Neural progenitor cell (in vitro differentiated cells): ENCODE data around the gene C7orf25. TPM values are rescaled to one million over a fixed set of nuclear protein-coding genes. Genes with fewer than 3 reads are reported as not detected.

Experiments used
- DNase-seq: peaks from one replicate; pipeline ENCODE4 v3.0.0-alpha.2; 2016; ENCODE audit warnings: low spot score
- H2AFZ ChIP-seq: fragments of 200-600 bp; sonication (generic); replicated peaks from 2 replicates; pipeline ENCODE4 v1.6.1; 2016; ENCODE audit warnings: antibody characterized with exemption
- H3F3A ChIP-seq: fragments of 200-600 bp; sonication (generic); 2 replicates; pipeline ENCODE4 v1.6.1; 2016; ENCODE audit warnings: antibody characterized with exemption, low read depth
- H3K27ac ChIP-seq: fragments of 200-600 bp; sonication (generic); 2 replicates; pipeline ENCODE4 v1.5.1; 2016; ENCODE audit warnings: mild to moderate bottlenecking
- H3K27me3 ChIP-seq: fragments of 200-600 bp; sonication (generic); 2 replicates; pipeline ENCODE4 v1.6.1; 2016; ENCODE audit warnings: mild to moderate bottlenecking, moderate library complexity
- H3K36me3 ChIP-seq: fragments of 200-600 bp; sonication (generic); 2 replicates; pipeline ENCODE4 v1.5.1; 2016
- H3K4me1 ChIP-seq: fragments of 200-600 bp; sonication (generic); 2 replicates; pipeline ENCODE4 v1.6.1; 2016; ENCODE audit warnings: mixed run types
- H3K4me2 ChIP-seq: fragments of 200-600 bp; sonication (generic); 2 replicates; pipeline ENCODE4 v1.6.1; 2016
- H3K4me3 ChIP-seq: fragments of 200-600 bp; sonication (generic); 2 replicates; pipeline ENCODE4 v1.5.1; 2016
- H3K79me2 ChIP-seq: fragments of 200-600 bp; sonication (generic); 2 replicates; pipeline ENCODE4 v1.6.1; 2016; ENCODE audit warnings: low read depth
- H3K9ac ChIP-seq: fragments of 200-600 bp; sonication (generic); 2 replicates; pipeline ENCODE4 v1.6.1; 2016
- H3K9me3 ChIP-seq: fragments of 200-600 bp; sonication (generic); 2 replicates; pipeline ENCODE4 v1.5.1; 2016; ENCODE audit warnings: low read depth
- H4K20me1 ChIP-seq: fragments of 200-600 bp; sonication (generic); 2 replicates; pipeline ENCODE4 v1.6.1; 2016; ENCODE audit warnings: low read depth
- H3K27ac Mint-ChIP-seq: 3 replicates; pipeline ENCODE4 v1.8.0; 2021; ENCODE audit warnings: mixed read lengths
- H3K27me3 Mint-ChIP-seq: 2 replicates; pipeline ENCODE4 v1.8.0; 2022; ENCODE audit warnings: low read depth, mild to moderate bottlenecking, inconsistent platforms, moderate library complexity, mixed read lengths; ENCODE audit not compliant: insufficient read depth
- H3K36me3 Mint-ChIP-seq: 3 replicates; pipeline ENCODE4 v1.8.0; 2021; ENCODE audit warnings: mixed read lengths
- H3K4me1 Mint-ChIP-seq: 3 replicates; pipeline ENCODE4 v1.8.0; 2021; ENCODE audit warnings: mixed read lengths
- H3K4me3 Mint-ChIP-seq: 3 replicates; pipeline ENCODE4 v1.8.0; 2021; ENCODE audit warnings: mild to moderate bottlenecking, moderate library complexity, mixed read lengths
- H3K9me3 Mint-ChIP-seq: 3 replicates; pipeline ENCODE4 v1.8.0; 2020; ENCODE audit warnings: mixed read lengths
- EZH2 ChIP-seq: fragments of 200-600 bp; sonication (generic); IDR thresholded peaks from 2 replicates; pipeline ENCODE4 v1.6.1; 2017; ENCODE audit warnings: antibody characterized with exemption, mild to moderate bottlenecking, moderate library complexity
- EZH2phosphoT487 ChIP-seq: fragments of 200-600 bp; sonication (generic); IDR thresholded peaks from 2 replicates; pipeline ENCODE4 v1.6.1; 2017; ENCODE audit warnings: antibody characterized with exemption
- total RNA-seq: library from RNA; depleted of rRNA; stranded (reverse); fragments of >200 nt; gene quantifications from 2 replicates; pipeline ENCODE4 v1.2.3, GENCODE V29; 2015; ENCODE audit warnings: low replicate concordance
- TF ChIP-seq, protein P1 (sequence below): fragments of 200-600 bp; sonication (generic); IDR thresholded peaks from 2 replicates; pipeline ENCODE4 v1.5.1; 2017; ENCODE audit warnings: antibody characterized with exemption, mild to moderate bottlenecking

The C7orf25 gene
- total RNA-seq, 1 donor from 2014 or later, result 6.4 TPM

DNA sequence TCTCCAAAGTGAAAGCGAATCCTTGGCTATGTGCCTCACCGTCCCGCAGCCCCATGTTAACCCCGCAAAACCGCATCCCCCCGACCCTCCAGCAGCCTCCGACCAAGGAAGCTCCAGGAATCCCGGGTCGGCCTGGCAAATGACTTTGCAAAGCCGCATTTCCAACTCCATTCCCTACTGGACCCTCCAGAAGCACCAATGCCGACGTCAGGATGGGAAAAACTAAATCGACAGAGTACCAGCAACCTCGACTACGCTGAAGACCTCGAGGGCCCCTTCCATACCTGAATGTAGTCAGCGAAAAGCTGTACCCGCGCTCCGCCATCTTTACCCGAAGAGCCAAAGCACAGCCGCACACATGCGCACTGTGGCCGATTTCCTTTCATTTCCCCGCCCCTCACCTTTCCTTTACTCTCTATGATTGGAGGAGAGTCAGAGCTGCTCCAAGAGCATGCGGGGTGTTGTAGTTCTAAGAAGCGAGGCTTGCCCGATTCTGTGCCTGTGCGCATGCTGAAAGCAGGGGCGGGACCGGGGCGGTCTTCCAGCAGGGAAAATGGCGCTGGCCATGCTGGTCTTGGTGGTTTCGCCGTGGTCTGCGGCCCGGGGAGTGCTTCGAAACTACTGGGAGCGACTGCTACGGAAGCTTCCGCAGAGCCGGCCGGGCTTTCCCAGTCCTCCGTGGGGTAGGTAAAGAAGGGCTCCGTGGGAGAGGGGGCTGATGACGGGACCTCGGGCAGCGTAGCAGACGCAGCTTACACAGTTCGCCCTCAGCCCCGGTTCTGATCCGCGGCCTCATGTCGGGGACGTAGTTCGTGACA is 20.2 kb upstream of the C7orf25 start, which contains the start of the genes MRPL32 and PSMA2:
TSS of gene MRPL32 (plus strand) at position 543 of the 818 bp plus-strand sequence. CDS start at position 554, 11 bp downstream.
TSS of gene PSMA2 (minus strand) at position 341 of the 818 bp plus-strand sequence. CDS start at position 325, 16 bp downstream.
- Histone ChIP-seq H2AFZ (peak within 1 kb of the TSS; percentile 83), H3K9ac (peak within 1 kb of the TSS; percentile 89), H3F3A (no peaks in the 10 kb centered on the region), H4K20me1 (peaks cover 43% of the 10 kb centered on the region), H3K4me3 (peak within 1 kb of the TSS; percentile 68), H3K36me3 (peaks cover 7% of the 10 kb centered on the region), H3K27me3 (no peaks in the 10 kb centered on the region), H3K9me3 (no peaks in the 10 kb centered on the region), H3K27ac (no peak within 1 kb of the TSS), H3K4me1 (peaks cover 15% of the 10 kb centered on the region), H3K79me2 (peaks cover 90% of the 10 kb centered on the region), H3K4me2 (peak within 1 kb of the TSS; percentile 92)
- Mint-ChIP-seq H3K27ac (peak within 1 kb of the TSS; percentile 95), H3K27me3 (peaks cover 2% of the 10 kb centered on the region), H3K36me3 (peaks cover 5% of the 10 kb centered on the region), H3K9me3 (no peaks in the 10 kb centered on the region), H3K4me1 (peaks cover 27% of the 10 kb centered on the region), H3K4me3 (peak within 1 kb of the TSS; percentile 99)
- TF ChIP-seq EZH2, result no peak
- DNase-seq, result peak; percentile 98

DNA sequence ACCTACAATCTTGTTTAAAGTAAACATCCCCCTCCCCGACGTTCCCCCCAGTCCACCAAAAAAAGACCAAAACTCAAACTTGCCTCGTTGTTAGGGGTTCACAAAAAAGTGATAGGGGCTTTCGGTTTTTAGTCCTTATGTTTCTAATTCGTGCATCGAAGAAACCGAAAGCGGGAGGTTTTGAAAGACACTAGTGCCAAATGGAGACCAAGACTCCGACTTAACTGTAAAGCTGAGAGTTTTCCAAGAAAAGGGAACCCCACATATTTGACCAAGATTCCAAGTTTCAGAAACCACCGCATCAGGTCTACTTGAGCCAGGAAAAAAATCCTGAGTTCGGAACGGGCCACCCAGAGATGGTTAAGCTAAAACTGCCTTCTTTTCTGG is 19.6 kb upstream of the C7orf25 start:
- Mint-ChIP-seq H3K36me3 (peaks cover 8% of the 10 kb centered on the region), H3K27ac (peak overlapping the region; percentile 95), H3K9me3 (no peaks in the 10 kb centered on the region), H3K4me1 (peaks cover 27% of the 10 kb centered on the region), H3K4me3 (peak overlapping the region; percentile 99), H3K27me3 (peaks cover 2% of the 10 kb centered on the region)
- Histone ChIP-seq H3K27me3 (no peaks in the 10 kb centered on the region), H3K27ac (no peak overlapping the region), H3K9me3 (no peaks in the 10 kb centered on the region), H3F3A (no peaks in the 10 kb centered on the region), H4K20me1 (peaks cover 50% of the 10 kb centered on the region), H3K36me3 (peaks cover 13% of the 10 kb centered on the region), H3K4me3 (peak overlapping the region; percentile 68), H3K79me2 (peaks cover 96% of the 10 kb centered on the region), H3K9ac (peak overlapping the region; percentile 89), H3K4me1 (peaks cover 15% of the 10 kb centered on the region), H3K4me2 (peak overlapping the region; percentile 92), H2AFZ (peak overlapping the region; percentile 69)
- TF ChIP-seq EZH2phosphoT487 (no peak), EZH2 (no peak)
- TF ChIP-seq, protein P1, sequence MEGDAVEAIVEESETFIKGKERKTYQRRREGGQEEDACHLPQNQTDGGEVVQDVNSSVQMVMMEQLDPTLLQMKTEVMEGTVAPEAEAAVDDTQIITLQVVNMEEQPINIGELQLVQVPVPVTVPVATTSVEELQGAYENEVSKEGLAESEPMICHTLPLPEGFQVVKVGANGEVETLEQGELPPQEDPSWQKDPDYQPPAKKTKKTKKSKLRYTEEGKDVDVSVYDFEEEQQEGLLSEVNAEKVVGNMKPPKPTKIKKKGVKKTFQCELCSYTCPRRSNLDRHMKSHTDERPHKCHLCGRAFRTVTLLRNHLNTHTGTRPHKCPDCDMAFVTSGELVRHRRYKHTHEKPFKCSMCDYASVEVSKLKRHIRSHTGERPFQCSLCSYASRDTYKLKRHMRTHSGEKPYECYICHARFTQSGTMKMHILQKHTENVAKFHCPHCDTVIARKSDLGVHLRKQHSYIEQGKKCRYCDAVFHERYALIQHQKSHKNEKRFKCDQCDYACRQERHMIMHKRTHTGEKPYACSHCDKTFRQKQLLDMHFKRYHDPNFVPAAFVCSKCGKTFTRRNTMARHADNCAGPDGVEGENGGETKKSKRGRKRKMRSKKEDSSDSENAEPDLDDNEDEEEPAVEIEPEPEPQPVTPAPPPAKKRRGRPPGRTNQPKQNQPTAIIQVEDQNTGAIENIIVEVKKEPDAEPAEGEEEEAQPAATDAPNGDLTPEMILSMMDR, result no peak
- no peak for DNase-seq

DNA sequence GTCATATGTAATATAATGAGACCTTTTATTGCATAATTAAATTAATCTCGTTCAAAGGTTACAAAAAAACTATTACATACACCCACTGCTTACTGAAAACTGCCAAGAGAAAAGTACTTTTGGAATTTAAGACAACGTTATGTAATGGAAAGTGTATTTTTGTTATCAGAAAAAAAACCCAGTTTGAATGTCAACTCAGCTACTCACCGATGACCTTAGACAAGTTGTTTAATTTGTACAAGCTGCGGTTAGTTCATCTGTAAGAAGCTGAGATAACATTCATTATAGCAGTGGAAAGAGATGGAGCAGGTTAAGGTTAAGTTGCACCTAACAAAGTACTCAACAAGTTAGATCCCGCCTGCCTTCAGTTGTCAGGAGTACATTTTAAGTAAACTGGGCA is 19.0 kb upstream of the C7orf25 start:
- H3K9me3 ChIP-seq, result no peaks in the 10 kb centered on the region
- H3K9ac ChIP-seq, result peak overlapping the region; percentile 89
- H4K20me1 ChIP-seq, result peaks cover 50% of the 10 kb centered on the region
- peak overlapping the region; percentile 92 for H3K4me2 ChIP-seq
- Mint-ChIP-seq H3K36me3 (peaks cover 7% of the 10 kb centered on the region), H3K27me3 (peaks cover 2% of the 10 kb centered on the region), H3K4me3 (peak overlapping the region; percentile 99), H3K9me3 (no peaks in the 10 kb centered on the region), H3K4me1 (peaks cover 27% of the 10 kb centered on the region), H3K27ac (no peak overlapping the region)
- no peak overlapping the region for H3K27ac ChIP-seq
- H2AFZ ChIP-seq, result no peak overlapping the region
- DNase-seq, result no peak
- H3K4me1 ChIP-seq, result peaks cover 15% of the 10 kb centered on the region
- H3K36me3 ChIP-seq, result peaks cover 14% of the 10 kb centered on the region
- H3K27me3 ChIP-seq, result no peaks in the 10 kb centered on the region
- H3F3A ChIP-seq, result no peaks in the 10 kb centered on the region
- H3K4me3 ChIP-seq, result peak overlapping the region; percentile 68
- TF ChIP-seq, protein P1, result no peak
- TF ChIP-seq EZH2phosphoT487 (no peak), EZH2 (no peak)
- H3K79me2 ChIP-seq, result peaks cover 97% of the 10 kb centered on the region

DNA sequence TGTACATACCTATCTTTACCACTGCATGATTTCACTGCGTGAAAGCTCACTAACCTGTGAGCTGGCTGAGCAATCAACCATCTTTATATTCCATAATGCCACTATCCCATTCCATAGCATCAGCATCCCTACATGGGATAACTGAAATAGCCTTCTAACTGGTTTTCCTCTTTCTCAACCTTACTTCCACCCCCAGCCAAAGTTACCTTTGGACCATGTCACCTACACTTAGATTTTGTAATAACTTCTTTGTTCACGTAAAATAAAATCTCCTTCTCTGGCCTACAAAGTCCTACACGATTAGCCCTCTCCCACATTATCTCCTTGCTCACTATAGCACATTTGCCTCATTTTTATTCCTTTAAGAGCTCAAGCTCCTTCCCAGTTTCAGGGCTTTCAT is 17.6 kb upstream of the C7orf25 start:
- peaks cover 50% of the 10 kb centered on the region for H4K20me1 ChIP-seq
- Mint-ChIP-seq H3K27me3 (peaks cover 2% of the 10 kb centered on the region), H3K4me3 (peak overlapping the region; percentile 5), H3K27ac (no peak overlapping the region), H3K4me1 (peaks cover 27% of the 10 kb centered on the region), H3K36me3 (peaks cover 9% of the 10 kb centered on the region), H3K9me3 (no peaks in the 10 kb centered on the region)
- H3K4me3 ChIP-seq, result no peak overlapping the region
- DNase-seq, result no peak
- H3K27ac ChIP-seq, result no peak overlapping the region
- no peak overlapping the region for H3K9ac ChIP-seq
- no peaks in the 10 kb centered on the region for H3K27me3 ChIP-seq
- H3F3A ChIP-seq, result no peaks in the 10 kb centered on the region
- peak overlapping the region; percentile 92 for H3K4me2 ChIP-seq
- TF ChIP-seq EZH2phosphoT487 (no peak), EZH2 (no peak)
- TF ChIP-seq, protein P1, result no peak
- peaks cover 86% of the 10 kb centered on the region for H3K79me2 ChIP-seq
- H2AFZ ChIP-seq, result no peak overlapping the region
- H3K4me1 ChIP-seq, result peaks cover 15% of the 10 kb centered on the region
- no peaks in the 10 kb centered on the region for H3K9me3 ChIP-seq
- peaks cover 16% of the 10 kb centered on the region for H3K36me3 ChIP-seq
